Epithelial cell of esophagus (primary cell): Measurements from ENCODE around the gene PPIE.

Source experiments
- DNase-seq: peaks from one replicate; pipeline ENCODE4 v3.0.0; 2010; ENCODE audit warnings: low read depth
- H3K4me3 ChIP-seq: 2 replicates; pipeline ENCODE4 v1.5.1; 2011; ENCODE audit warnings: mild to moderate bottlenecking, low read length, control low read depth
- TF ChIP-seq, protein P1 (sequence below): IDR thresholded peaks from 2 replicates; pipeline ENCODE4 v1.5.1; 2011; ENCODE audit warnings: low read depth, mild to moderate bottlenecking, low read length, control low read depth, inconsistent platforms; ENCODE audit not compliant: insufficient read depth; ENCODE audit errors: missing control alignments

The PPIE gene

GRCh38 chr1:39729842-39730241 lies 8.8 kb upstream of the PPIE start:
- no peak overlapping the region for H3K4me3 ChIP-seq
- TF ChIP-seq, protein P1, sequence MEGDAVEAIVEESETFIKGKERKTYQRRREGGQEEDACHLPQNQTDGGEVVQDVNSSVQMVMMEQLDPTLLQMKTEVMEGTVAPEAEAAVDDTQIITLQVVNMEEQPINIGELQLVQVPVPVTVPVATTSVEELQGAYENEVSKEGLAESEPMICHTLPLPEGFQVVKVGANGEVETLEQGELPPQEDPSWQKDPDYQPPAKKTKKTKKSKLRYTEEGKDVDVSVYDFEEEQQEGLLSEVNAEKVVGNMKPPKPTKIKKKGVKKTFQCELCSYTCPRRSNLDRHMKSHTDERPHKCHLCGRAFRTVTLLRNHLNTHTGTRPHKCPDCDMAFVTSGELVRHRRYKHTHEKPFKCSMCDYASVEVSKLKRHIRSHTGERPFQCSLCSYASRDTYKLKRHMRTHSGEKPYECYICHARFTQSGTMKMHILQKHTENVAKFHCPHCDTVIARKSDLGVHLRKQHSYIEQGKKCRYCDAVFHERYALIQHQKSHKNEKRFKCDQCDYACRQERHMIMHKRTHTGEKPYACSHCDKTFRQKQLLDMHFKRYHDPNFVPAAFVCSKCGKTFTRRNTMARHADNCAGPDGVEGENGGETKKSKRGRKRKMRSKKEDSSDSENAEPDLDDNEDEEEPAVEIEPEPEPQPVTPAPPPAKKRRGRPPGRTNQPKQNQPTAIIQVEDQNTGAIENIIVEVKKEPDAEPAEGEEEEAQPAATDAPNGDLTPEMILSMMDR, result no peak
- no peak for DNase-seq

GRCh38 chr1:39732730-39733129 lies 6.0 kb upstream of the PPIE start:
- H3K4me3 ChIP-seq, result no peak overlapping the region
- DNase-seq, result peak; percentile 68
- TF ChIP-seq, protein P1, result no peak

- H3K4me3 ChIP-seq, result no peak overlapping the region
- peak; percentile 55 for DNase-seq
- TF ChIP-seq, protein P1, result no peak
Measured at GRCh38 chr1:39733161-39733560, 5.5 kb upstream of the PPIE start.

DNA sequence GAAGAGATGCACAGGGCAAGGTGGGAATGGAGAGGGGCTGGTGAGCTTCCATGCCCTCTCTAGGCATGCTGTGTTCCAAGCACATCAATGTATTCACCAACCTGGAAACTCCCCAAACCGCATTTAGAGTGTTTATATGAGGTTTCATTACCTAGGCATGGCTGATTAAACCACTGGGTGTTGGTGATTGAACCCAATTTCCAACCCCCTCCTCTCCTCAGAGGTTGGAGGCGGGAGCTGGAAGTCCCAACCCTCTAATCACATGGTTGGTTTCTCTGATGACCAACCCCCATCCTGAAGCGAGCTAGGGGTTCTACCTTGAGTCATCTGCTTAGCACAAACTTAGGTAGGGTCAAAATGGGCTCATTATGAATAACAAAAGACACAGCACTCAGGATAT lies 3.0 kb upstream of the PPIE start:
- H3K4me3 ChIP-seq, result no peak overlapping the region
- no peak for DNase-seq
- TF ChIP-seq, protein P1, result no peak

GRCh38 chr1:39737546-39738169 lies 1.0 kb upstream of the PPIE start:
- H3K4me3 ChIP-seq, result no peak overlapping the region
- TF ChIP-seq, protein P1, result no peak
- no peak for DNase-seq

- no peak overlapping the region for H3K4me3 ChIP-seq
- TF ChIP-seq, protein P1, result no peak
- no peak for DNase-seq
Measured at GRCh38 chr1:39745016-39745670, 6.5 kb downstream of the PPIE start.

GRCh38 chr1:39751595-39751994 lies 12.9 kb downstream of the PPIE start:
- TF ChIP-seq, protein P1, result no peak
- no peak overlapping the region for H3K4me3 ChIP-seq
- DNase-seq, result no peak
